Fibroblast of upper back skin (primary cell): ENCODE results near the gene ATP6V0A4.
"Not testable (repeated sequence)": the region's sequence is repeated elsewhere in the genome, so short reads cannot be mapped to it uniquely, and the experiment has no call there.

Experiments used
- DNase-seq: peaks from one replicate; pipeline ENCODE4 v3.0.0-alpha.2; 2013

Gene ATP6V0A4

GRCh38 chr7:138697535-138698182 is 100.3 kb downstream of the ATP6V0A4 start:
- no peak for DNase-seq

- not testable (repeated sequence) for DNase-seq
Measured at GRCh38 chr7:138695776-138696175, 102.2 kb downstream of the ATP6V0A4 start.

- no peak for DNase-seq
Measured at GRCh38 chr7:138695106-138695505, 102.9 kb downstream of the ATP6V0A4 start.

- no peak for DNase-seq
Measured at GRCh38 chr7:138691178-138691577, 106.8 kb downstream of the ATP6V0A4 start.

GRCh38 chr7:138690495-138690894 is 107.5 kb downstream of the ATP6V0A4 start:
- no peak for DNase-seq

GRCh38 chr7:138688037-138688436 is 110.0 kb downstream of the ATP6V0A4 start:
- DNase-seq = not testable (repeated sequence)

- DNase-seq = no peak
Measured at GRCh38 chr7:138684340-138684739, 113.7 kb downstream of the ATP6V0A4 start.

- DNase-seq = no peak
Measured at GRCh38 chr7:138679793-138680192, 118.2 kb downstream of the ATP6V0A4 start.

- no peak for DNase-seq
Measured at GRCh38 chr7:138670594-138670993, 127.4 kb downstream of the ATP6V0A4 start.

- DNase-seq = no peak
Measured at GRCh38 chr7:138669364-138669763, 128.6 kb downstream of the ATP6V0A4 start.

GRCh38 chr7:138668946-138669345 is 129.1 kb downstream of the ATP6V0A4 start:
- DNase-seq = no peak

GRCh38 chr7:138668229-138668596 is 129.8 kb downstream of the ATP6V0A4 start:
- DNase-seq = no peak

- no peak for DNase-seq
Measured at GRCh38 chr7:138667535-138668228, 130.3 kb downstream of the ATP6V0A4 start.

GRCh38 chr7:138666385-138666784 is 131.6 kb downstream of the ATP6V0A4 start:
- DNase-seq = no peak

GRCh38 chr7:138665669-138666140 is 132.3 kb downstream of the ATP6V0A4 start:
- DNase-seq = no peak

GRCh38 chr7:138665249-138665648 is 132.7 kb downstream of the ATP6V0A4 start:
- DNase-seq = no peak

- DNase-seq = no peak
Measured at GRCh38 chr7:138663725-138664710, 134.0 kb downstream of the ATP6V0A4 start.

GRCh38 chr7:138662991-138663320 is 135.0 kb downstream of the ATP6V0A4 start:
- DNase-seq = no peak

- DNase-seq = no peak
Measured at GRCh38 chr7:138662076-138662990, 135.7 kb downstream of the ATP6V0A4 start.

- no peak for DNase-seq
Measured at GRCh38 chr7:138661069-138661635, 136.8 kb downstream of the ATP6V0A4 start.

- no peak for DNase-seq
Measured at GRCh38 chr7:138658889-138659288, 139.1 kb downstream of the ATP6V0A4 start.

GRCh38 chr7:138657854-138658386 is 140.1 kb downstream of the ATP6V0A4 start:
- DNase-seq = no peak
